ENCODE data around the gene CD300H. TPM values are rescaled to one million over a fixed set of nuclear protein-coding genes. Genes with fewer than 3 reads are reported as not detected.

CD300H gene
- total RNA-seq, 1 experiment from 2014 or later = not detected

DNA sequence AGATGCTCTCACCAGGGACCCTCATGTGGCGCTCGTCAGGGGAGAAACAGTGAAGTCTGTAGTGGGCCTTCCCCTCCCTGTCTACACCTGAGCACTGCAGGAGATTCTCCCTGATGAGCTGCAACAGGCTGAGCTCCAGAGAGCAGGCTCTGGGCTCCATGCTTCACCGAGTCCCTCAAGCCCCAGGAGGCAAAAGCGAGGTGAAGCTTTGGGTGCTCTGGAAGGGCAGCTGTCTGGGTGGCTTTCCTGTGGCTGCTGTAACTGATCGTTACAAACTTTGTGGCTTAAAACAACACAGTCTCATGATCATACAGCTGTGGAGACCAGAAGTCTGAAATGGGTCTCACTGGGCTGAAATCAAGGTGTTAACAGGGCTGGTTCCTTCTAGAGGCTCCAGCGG lies 36.9 kb upstream of the CD300H start:
- in situ Hi-C loops (cut with HindIII; ENCODE audit: low pct_unique_long_range_greater_than_20kb, low sequenced_read_pairs) (no loop called here), intact Hi-C loops (cut with micrococcal nuclease; ENCODE audit: unreplicated experiment) (loop anchor here (10.0 kb wide), 1 partner anchor 61 kb away; no protein-coding TSS in a partner anchor)
- DNase-seq (ENCODE audit: low read depth, low spot score) = no peak
- no peak overlapping the region for H3K4me3 ChIP-seq (ENCODE audit: low read depth in 2 of 2, low read length in 2 of 2)
- H3K4me1 ChIP-seq (ENCODE audit: control insufficient read depth, insufficient read depth, low read length) = 0 out of 2 replicates have a peak, but pooled peaks cover 3% of the 10 kb centered on the region
- ChIA-PET POLR2A (no interaction called here), CTCF (interaction anchor here (0.5 kb wide), 1 partner anchor 32 kb away, joined by 7 read pairs; no protein-coding TSS in a partner anchor)
- no peaks in the 10 kb centered on the region for H3K9me3 ChIP-seq (ENCODE audit: control insufficient read depth, insufficient read depth, low read depth, low read length)
- BruUV-seq (replicated peaks) = no TSS peak
- H3K27me3 ChIP-seq (ENCODE audit: control insufficient read depth, insufficient read depth, low read length) = peaks cover 4% of the 10 kb centered on the region; the same call in 1 of the 2 replicates
- H3K27ac ChIP-seq (ENCODE audit: low read length) = no peak overlapping the region
- no peaks in the 10 kb centered on the region for H3K36me3 ChIP-seq (ENCODE audit: control insufficient read depth, insufficient read depth, low read length)
- no peak for ATAC-seq
- no peak for TF ChIP-seq SIN3A (IDR thresholded peaks at IDR 0.05; ENCODE audit: borderline replicate concordance, insufficient read depth, low read depth, low read length)
- TF ChIP-seq TCF7L2 (IDR thresholded peaks at IDR 0.05; ENCODE audit: low read depth, low read length) = no peak

DNA sequence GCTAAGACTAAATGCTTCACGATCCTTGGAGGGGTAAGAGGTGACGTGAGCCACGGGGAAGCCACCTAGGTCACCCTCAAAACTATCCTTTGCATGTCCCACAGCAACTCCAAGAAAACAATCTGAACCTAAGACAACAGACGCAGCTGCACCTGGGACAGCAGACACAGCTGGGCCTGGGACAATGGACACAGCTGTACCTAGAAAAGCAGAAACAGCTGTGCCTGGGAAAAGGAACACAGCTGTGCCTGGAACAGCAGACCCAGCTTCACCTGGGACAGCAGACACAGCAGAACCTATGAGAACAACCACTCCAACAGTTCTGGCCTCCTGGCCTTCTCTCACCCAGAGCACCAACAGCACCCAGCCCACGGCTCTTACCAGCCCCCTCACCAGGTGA lies 36.4 kb upstream of the CD300H start:
- H3K9me3 ChIP-seq (ENCODE audit: control insufficient read depth, insufficient read depth, low read depth, low read length) = no peaks in the 10 kb centered on the region
- DNase-seq (ENCODE audit: low read depth, low spot score) = no peak
- H3K4me1 ChIP-seq (ENCODE audit: control insufficient read depth, insufficient read depth, low read length) = 0 out of 2 replicates have a peak, but pooled peaks cover 3% of the 10 kb centered on the region
- ChIA-PET CTCF (interaction anchor here (0.5 to 1.1 kb wide), 5 partner anchors 32 to 299 kb away, joined by 3 to 8 read pairs (median 6); no protein-coding TSS in a partner anchor), POLR2A (no interaction called here)
- H3K27ac ChIP-seq (ENCODE audit: low read length) = no peak overlapping the region
- in situ Hi-C loops (cut with HindIII; ENCODE audit: low pct_unique_long_range_greater_than_20kb, low sequenced_read_pairs) = no loop called here
- intact Hi-C loops (cut with micrococcal nuclease; ENCODE audit: unreplicated experiment) = loop anchor here (10.0 kb wide), 1 partner anchor 61 kb away; no protein-coding TSS in a partner anchor
- H3K27me3 ChIP-seq (ENCODE audit: control insufficient read depth, insufficient read depth, low read length) = peaks cover under 1% of the 10 kb centered on the region; the same call in 1 of the 2 replicates
- no TSS peak for BruUV-seq (replicated peaks)
- no peak overlapping the region for H3K4me3 ChIP-seq (ENCODE audit: low read depth in 2 of 2, low read length in 2 of 2)
- TF ChIP-seq TCF7L2 (IDR thresholded peaks at IDR 0.05; ENCODE audit: low read depth, low read length) (no peak), POLR2AphosphoS5 (IDR thresholded peaks at IDR 0.05; ENCODE audit: low read depth, low read length) (no peak)
- TF ChIP-seq, protein P1, sequence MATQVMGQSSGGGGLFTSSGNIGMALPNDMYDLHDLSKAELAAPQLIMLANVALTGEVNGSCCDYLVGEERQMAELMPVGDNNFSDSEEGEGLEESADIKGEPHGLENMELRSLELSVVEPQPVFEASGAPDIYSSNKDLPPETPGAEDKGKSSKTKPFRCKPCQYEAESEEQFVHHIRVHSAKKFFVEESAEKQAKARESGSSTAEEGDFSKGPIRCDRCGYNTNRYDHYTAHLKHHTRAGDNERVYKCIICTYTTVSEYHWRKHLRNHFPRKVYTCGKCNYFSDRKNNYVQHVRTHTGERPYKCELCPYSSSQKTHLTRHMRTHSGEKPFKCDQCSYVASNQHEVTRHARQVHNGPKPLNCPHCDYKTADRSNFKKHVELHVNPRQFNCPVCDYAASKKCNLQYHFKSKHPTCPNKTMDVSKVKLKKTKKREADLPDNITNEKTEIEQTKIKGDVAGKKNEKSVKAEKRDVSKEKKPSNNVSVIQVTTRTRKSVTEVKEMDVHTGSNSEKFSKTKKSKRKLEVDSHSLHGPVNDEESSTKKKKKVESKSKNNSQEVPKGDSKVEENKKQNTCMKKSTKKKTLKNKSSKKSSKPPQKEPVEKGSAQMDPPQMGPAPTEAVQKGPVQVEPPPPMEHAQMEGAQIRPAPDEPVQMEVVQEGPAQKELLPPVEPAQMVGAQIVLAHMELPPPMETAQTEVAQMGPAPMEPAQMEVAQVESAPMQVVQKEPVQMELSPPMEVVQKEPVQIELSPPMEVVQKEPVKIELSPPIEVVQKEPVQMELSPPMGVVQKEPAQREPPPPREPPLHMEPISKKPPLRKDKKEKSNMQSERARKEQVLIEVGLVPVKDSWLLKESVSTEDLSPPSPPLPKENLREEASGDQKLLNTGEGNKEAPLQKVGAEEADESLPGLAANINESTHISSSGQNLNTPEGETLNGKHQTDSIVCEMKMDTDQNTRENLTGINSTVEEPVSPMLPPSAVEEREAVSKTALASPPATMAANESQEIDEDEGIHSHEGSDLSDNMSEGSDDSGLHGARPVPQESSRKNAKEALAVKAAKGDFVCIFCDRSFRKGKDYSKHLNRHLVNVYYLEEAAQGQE (IDR thresholded peaks at IDR 0.05; ENCODE audit: insufficient read depth in 1 of 2, low read depth in 2 of 2, low read length in 1 of 2) = no peak
- H3K36me3 ChIP-seq (ENCODE audit: control insufficient read depth, insufficient read depth, low read length) = no peaks in the 10 kb centered on the region
- ATAC-seq = no peak

DNA sequence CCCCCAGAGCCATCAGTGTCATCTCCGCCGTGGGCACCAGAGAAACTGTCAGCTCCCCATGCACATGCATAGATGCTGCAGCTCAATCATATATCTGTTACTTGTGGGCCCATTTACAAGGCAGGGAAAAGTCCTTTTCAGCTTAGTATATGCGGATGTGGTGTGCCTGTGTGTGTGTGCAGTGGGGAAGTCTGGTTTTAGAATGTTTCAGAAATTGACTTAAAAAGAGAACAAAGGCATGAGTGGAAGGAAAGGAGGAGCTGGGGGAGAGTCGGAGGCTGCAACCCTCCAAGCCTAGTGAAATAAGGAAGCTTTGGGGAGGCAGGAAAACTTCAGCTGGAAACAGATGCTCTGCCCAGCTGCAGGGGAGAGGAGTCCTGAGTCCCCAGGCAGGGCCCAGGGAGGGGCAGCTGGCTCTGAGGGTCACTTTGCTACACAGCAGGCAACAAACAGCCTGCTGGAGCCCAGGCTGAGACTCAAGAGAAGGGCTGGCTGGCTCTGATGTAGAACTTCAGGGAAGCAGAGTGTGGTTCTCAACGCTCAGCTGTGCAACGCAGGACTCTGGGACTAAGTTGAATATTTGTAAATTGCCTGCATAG lies 35.8 kb upstream of the CD300H start:
- ChIA-PET CTCF (interaction anchor here (0.5 to 1.1 kb wide), 7 partner anchors 110 to 298 kb away, joined by 3 to 8 read pairs (median 4); no protein-coding TSS in a partner anchor), POLR2A (no interaction called here)
- 0 out of 2 replicates have a peak, but pooled peaks cover 3% of the 10 kb centered on the region for H3K4me1 ChIP-seq (ENCODE audit: control insufficient read depth, insufficient read depth, low read length)
- DNase-seq (ENCODE audit: low read depth, low spot score) (no peak), ATAC-seq (no peak)
- no peaks in the 10 kb centered on the region for H3K9me3 ChIP-seq (ENCODE audit: control insufficient read depth, insufficient read depth, low read depth, low read length)
- no peaks in the 10 kb centered on the region for H3K36me3 ChIP-seq (ENCODE audit: control insufficient read depth, insufficient read depth, low read length)
- no peak overlapping the region for H3K27ac ChIP-seq (ENCODE audit: low read length)
- no TSS peak for BruUV-seq (replicated peaks)
- H3K27me3 ChIP-seq (ENCODE audit: control insufficient read depth, insufficient read depth, low read length) = no peaks in the 10 kb centered on the region; the same call in 1 of the 2 replicates
- TF ChIP-seq, protein P1 (IDR thresholded peaks at IDR 0.05; ENCODE audit: insufficient read depth in 1 of 2, low read depth in 2 of 2, low read length in 1 of 2) = no peak
- no peak for TF ChIP-seq CTCF (IDR thresholded peaks at IDR 0.05)
- no peak for TF ChIP-seq POLR2AphosphoS5 (IDR thresholded peaks at IDR 0.05; ENCODE audit: low read depth, low read length)
- TF ChIP-seq TCF7L2 (IDR thresholded peaks at IDR 0.05; ENCODE audit: low read depth, low read length) = no peak
- TF ChIP-seq SIN3A (IDR thresholded peaks at IDR 0.05; ENCODE audit: borderline replicate concordance, insufficient read depth, low read depth, low read length) = no peak
- no peak overlapping the region for H3K4me3 ChIP-seq (ENCODE audit: low read depth in 2 of 2, low read length in 2 of 2)
- intact Hi-C loops (cut with micrococcal nuclease; ENCODE audit: unreplicated experiment) = loop anchor here (10.0 kb wide), 1 partner anchor 62 kb away; no protein-coding TSS in a partner anchor
- in situ Hi-C loops (cut with HindIII; ENCODE audit: low pct_unique_long_range_greater_than_20kb, low sequenced_read_pairs) = no loop called here
